Measurements from ENCODE around the gene PTOV1.

DNA sequence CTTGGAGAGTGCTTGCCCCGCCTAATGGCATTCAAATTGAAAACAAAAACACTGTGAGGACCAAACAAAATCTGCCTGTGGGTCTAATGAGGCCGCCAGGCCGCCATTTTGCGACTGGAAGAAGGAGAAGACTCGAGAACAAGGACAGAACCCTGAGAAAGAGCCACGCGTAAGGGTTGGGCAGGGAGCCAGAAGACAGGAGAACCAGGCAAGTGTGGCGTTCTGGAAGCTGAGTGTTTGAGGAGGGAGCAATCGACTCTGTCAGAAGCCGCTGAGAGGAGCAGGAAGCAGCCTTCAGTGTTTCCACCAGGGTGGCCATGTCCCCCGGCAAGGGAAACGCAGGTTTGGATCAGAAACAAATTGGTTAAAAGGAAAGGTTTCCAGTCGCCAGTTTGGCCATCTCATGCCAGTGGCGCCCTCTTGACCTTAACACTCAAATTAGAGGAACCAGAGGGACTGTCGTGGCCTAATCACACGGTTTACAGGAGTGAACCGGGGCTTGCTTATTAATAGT lies 10.2 kb upstream of the PTOV1 start:
- TF ChIP-seq RAD21 (IDR thresholded peaks at IDR 0.05) = no peak
- TF ChIP-seq, protein P1, sequence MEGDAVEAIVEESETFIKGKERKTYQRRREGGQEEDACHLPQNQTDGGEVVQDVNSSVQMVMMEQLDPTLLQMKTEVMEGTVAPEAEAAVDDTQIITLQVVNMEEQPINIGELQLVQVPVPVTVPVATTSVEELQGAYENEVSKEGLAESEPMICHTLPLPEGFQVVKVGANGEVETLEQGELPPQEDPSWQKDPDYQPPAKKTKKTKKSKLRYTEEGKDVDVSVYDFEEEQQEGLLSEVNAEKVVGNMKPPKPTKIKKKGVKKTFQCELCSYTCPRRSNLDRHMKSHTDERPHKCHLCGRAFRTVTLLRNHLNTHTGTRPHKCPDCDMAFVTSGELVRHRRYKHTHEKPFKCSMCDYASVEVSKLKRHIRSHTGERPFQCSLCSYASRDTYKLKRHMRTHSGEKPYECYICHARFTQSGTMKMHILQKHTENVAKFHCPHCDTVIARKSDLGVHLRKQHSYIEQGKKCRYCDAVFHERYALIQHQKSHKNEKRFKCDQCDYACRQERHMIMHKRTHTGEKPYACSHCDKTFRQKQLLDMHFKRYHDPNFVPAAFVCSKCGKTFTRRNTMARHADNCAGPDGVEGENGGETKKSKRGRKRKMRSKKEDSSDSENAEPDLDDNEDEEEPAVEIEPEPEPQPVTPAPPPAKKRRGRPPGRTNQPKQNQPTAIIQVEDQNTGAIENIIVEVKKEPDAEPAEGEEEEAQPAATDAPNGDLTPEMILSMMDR (IDR thresholded peaks at IDR 0.05; ENCODE audit: low read depth, low read length, missing input control) = no peak
- TF ChIP-seq, protein P2, sequence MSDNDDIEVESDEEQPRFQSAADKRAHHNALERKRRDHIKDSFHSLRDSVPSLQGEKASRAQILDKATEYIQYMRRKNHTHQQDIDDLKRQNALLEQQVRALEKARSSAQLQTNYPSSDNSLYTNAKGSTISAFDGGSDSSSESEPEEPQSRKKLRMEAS (IDR thresholded peaks at IDR 0.05) = no peak
- TF ChIP-seq YY1 (IDR thresholded peaks at IDR 0.05) = no peak
- TF ChIP-seq TAF1 (conservative IDR thresholded peaks at IDR 0.05) = no peak
- TF ChIP-seq JUND (IDR thresholded peaks at IDR 0.05) = no peak
- no peak for TF ChIP-seq EGR1 (IDR thresholded peaks at IDR 0.05; ENCODE audit: low read depth in 2 of 2)
- TF ChIP-seq, protein P3, sequence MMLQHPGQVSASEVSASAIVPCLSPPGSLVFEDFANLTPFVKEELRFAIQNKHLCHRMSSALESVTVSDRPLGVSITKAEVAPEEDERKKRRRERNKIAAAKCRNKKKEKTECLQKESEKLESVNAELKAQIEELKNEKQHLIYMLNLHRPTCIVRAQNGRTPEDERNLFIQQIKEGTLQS (IDR thresholded peaks at IDR 0.05) = no peak
